HG03442 (cell line): ENCODE data around the gene MT1G.
"Not testable (repeated sequence)": the region's sequence is repeated elsewhere in the genome, so short reads cannot be mapped to it uniquely, and the experiment has no call there.

Experiments used
- ATAC-seq: cut with Tn5 transposase; IDR thresholded peaks from one replicate; pipeline ENCODE4 v1.9.1; 2021; ENCODE audit warnings: mild to moderate bottlenecking, moderate library complexity; ENCODE audit not compliant: unreplicated experiment

The MT1G gene

DNA sequence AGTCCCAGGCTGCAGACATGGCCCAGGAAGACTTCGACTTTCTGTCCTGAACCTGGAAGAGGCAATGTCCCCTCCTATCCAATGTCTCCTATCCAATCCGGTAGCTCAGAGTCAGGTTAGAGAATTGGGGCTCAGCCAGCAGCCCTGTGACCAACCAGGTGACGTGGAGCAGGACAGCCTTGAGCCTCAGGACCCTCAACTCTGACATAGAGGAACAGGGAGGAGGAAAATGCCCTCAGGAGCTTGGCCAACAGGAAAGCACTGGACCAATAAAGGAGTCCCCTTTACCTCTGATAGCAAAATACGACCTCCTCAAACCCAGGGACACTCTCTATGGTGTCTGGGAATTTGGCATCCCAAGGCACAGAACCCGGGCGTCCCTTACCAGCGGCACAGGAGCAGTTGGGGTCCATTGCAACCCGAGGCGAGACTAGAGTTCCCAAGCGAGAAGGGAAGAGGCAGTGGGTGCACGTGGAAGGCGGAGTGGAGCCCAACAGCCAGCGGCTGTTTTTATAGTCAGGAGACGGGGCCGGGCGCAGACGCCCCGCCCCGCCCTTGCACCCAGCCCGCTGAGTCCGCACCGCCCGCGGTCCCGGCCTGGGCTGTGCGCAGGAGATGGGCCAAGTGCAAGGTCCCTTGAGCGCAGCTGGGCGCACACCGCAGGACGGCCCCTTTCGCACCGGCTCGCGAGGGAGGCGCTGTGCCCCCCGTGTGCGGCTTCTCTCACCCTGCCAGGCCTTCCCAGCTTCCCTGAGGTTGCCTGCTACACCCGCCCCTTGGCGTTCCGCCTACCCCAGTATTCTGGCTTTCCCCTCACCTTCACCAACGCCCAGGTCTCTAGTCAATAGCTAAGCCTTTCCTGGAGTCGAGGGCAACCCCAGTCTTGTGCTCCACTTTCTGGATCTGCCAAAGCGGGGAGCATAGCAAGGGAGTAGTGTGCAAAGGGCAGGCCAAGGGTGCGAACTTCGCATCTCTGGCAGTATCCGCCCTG, at the start of gene MT1G:
Gene MT1G, minus strand, starts transcription at position 485 of the 991 bp plus-strand sequence. Its CDS starts 72 bp downstream, at position 413.
- no peak for ATAC-seq

DNA sequence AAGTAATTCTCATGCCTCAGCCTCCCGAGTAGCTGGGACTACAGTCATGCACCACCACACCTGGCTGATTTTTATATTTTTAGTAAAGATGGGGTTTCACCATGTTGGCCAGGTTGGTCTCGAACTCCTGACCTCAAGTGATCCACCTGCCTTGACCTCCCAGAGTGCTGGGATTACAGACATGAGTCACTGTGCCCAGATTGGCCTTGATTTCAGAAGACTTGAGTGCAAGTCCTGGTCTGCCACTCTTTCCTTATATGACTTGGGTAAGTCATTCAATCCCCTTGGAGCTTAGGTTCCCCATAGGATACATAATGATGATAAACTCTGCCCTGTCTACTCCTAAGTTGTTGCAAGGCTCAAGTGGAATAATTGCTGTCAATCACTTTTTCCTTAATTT, 49.7 kb upstream of the MT1G start:
- ATAC-seq: not testable (repeated sequence)

DNA sequence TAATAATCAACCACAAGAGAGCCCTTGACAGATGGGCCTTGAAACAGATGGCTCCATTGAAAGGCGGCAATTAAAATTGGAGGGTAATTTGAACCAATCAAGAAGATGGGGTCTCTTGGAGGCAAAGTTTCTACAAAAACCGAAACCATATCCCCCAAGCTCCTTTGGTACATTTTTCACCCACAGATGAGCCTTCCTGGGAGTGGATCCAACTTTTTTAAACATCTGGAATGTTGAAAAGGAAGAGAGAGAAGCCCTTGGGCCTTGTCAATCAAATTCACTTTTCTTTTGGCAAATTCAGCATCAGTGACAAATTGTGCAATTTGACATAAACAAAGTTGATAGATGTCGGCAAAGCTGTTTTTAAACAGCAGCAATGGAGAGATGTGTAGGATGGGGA, 48.9 kb upstream of the MT1G start:
- no peak for ATAC-seq

DNA sequence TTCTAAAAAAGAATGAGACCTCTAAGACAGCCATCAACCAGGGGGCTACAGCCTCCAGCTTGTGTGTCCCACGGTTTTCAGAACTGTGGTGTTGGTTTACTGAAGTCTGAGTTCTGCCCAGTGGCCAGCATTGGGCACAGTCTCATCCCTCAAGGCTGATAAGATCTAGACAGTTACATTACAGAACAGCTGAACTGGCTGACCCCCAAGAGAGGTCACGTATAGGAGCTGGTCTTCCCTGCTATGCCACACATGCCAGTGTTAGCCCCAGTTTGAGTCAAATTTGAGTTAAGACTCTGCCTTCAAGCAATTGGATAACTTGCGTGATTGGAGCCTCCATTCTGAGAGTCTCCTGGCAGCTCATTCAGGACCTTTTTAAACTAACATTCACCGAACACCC, 47.3 kb upstream of the MT1G start:
- ATAC-seq: no peak

DNA sequence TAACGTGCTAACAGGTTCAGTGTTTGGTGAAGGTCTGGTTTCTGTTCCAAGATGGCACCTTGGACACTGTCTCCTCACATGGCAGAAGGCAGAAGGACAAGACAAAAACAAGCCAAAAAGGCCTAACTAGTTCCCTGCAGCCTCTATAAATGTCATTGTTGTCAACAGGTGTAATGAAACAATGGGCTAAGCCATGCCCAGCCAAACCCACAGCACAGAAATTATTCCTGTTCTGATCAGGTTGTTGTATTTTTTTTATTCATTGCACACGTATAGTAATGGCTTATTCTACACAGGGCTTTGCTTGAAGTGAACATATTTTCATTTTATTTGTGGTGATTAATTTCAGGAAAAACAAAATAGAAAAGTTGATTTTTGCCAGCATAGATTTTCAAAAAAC, 45.9 kb upstream of the MT1G start:
- no peak for ATAC-seq

DNA sequence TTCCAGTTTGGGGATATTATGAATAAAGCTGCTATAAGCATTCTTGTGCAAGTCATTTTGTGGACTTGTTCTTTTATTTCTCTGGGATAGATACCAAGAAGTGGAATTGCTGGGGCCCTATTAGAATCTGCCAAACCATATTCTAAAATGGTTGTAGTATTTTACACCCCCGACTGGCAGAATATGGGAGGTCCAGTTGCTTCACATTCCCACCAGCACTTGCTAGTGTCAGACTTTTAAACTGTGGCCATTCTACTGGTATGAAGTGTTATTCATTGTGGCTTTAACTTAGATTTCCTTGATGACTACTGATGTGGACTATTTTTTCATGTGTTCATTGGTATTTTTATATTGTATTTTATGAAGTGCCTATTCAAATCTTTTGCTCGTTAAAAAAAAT, 44.0 kb upstream of the MT1G start:
- ATAC-seq: no peak

DNA sequence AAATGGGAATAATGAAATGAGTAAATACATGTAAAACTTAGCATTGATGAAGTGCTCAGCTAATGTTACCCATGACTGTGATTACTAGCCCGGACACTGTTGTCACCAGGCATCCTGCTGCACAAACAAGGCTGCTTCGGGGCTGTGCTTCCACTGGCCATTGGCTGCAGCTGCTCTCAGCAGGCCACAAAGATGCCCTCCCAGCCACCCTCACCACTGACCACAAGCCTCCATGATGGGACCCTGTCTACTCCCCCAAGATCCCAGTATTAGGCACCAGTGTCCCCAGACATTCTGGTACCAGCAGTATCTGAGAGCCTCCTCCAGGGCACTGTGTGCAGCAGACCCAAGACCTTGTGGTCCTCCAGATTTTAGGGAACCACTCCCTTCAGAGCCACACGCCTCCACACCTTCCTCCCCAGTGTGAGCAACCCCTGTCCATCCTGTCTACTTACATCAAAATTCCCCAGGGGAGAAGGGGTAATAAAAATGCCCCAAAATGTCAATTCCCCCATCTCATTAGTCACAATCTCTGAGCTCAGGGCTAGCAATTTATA, 42.4 kb upstream of the MT1G start:
- no peak for ATAC-seq

DNA sequence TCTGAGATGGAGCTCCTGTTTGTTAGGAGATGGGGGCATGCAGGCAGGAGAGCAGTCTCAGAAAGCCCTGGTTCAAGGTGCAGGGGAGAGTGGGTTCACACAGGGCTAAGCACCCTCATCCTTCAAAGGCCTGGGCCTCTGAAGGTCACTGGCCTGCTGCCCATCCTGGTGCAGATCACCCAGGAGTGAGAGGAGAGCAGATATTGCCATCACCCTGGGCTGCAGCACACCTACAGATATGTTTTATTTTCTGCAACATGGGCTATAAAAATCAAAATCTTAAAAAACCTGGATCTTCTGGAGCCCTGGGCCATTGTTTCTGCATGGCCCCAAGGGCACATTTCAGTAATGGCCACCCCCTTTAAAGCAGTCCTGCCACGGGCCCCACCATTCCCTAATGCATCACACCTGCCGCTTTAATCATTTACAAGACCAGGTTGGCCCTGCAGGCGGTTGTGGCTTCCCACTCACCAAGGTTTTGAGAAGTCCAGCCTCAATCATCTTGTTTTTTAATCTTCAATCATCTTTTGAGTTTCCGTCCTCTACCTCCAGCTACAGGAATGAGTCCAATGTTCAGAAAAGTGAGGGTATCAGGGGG, 41.7 kb upstream of the MT1G start:
- ATAC-seq: no peak

DNA sequence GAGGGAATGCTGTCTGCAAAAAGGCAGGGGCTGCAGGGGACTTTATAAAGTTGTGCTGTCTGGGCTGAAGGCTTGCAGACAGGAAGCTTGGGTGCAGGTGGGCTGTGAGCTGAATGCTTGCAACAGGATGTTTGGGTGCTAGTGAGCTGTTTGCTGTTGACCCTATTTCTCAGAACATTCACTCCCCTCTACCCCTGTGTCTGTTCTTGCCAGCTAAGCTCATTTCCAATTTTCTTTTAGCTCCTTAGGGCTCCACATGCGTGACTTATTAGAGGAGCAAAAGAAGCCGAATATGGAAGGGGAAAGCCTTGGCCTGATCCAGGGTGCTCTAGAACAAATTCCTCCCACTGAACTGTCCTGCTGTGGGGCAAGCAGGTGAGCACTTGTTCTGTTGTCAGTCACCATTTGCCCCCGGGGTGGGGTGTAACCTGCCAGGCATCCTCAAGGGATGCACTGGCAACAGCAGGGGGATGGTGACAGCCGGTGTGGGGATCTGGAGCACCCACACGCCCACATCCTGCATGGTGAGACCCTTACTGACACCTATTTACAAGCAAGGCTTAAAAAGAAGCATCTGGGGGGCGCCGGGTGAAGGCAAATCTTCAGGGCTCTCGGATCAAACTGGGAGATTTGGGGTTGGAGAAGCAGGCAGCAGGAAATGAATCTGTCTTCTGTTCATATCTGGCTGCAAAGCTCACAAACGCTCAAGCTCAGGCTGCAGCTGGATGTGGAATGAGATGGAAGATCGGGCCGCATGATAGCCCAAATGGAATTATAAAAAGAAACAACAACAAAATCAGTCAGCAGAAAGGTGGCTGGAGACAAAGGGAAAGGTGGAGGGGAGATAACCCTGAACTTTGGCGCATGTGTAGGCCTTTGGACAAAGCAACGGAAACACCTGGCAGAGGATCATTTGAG, 40.9 kb upstream of the MT1G start:
- no peak for ATAC-seq

DNA sequence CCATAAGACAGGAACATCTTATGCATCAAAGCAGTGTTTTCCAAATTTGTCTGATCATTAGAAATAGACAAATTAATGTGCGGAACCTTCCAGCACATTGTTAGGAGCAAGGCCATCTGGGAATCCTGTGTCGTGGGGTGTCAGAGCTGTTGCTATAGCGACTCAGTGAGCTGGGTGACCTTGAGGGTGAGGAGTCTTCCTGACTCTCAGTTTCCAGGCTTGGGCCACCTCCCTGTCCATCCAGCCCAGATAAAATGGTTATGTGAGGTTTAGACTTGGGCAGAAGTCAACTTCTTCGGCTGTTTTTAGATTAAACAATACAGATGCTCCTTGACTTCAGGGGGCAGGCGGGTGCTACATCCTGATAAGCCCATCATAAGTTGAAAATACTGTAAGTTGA, 35.0 kb upstream of the MT1G start:
- no peak for ATAC-seq

DNA sequence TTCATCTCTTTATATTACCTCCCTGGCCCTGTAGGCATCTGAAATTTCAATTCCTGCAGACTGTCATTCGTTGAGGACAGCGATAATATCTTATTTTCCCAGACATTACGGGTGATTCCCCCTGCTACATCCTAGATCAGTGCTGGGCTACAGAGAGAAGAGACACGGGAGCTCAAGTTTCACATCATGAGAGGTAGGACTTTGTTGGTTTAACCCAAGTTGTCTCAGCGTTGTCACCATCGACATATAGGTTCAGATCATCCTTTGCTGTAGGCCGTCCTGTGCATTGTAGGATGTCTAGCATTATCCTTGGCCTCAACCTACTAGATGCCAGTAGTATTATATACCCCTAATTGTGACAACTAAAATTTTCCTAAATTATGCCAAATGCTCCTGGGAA, 33.7 kb upstream of the MT1G start:
- no peak for ATAC-seq

DNA sequence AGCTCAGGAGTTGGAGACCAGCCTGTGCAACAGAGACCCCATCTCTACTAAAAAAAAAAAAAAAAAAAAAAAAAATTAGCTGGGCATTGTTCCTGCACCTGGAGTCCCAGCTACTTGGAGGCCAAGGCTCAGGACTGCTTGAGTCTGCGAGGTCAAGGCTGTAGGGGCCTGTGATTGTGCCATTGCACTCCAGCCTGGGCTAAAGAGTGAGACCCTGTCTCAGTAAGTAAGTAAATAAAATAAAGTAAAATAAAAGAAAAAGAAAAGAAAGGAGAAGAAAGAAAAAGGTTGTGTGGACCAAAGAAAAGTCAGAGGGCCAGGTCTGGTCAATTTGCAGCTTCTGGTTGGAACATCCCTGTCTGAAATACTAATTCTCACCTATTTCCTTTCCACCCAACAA, 32.8 kb upstream of the MT1G start:
- ATAC-seq: no peak

DNA sequence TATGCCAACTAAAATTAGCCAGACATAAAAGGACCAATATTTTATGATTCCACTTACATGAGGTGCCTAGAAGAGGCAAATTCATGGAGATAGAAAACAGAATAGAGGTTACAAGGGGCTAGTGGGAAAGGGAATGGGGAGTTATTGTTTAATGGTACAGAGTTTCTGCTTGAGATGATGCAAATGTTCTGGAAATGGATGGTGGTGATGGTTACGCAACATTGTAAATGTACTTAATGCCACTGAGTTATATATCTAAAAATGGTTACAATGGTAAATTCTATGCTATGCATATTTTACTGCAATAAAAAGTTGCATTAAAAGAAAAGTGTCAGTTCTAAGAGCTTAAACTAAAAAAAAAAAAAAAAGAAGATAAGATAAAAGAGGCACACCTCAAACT, 32.3 kb upstream of the MT1G start:
- ATAC-seq: no peak

DNA sequence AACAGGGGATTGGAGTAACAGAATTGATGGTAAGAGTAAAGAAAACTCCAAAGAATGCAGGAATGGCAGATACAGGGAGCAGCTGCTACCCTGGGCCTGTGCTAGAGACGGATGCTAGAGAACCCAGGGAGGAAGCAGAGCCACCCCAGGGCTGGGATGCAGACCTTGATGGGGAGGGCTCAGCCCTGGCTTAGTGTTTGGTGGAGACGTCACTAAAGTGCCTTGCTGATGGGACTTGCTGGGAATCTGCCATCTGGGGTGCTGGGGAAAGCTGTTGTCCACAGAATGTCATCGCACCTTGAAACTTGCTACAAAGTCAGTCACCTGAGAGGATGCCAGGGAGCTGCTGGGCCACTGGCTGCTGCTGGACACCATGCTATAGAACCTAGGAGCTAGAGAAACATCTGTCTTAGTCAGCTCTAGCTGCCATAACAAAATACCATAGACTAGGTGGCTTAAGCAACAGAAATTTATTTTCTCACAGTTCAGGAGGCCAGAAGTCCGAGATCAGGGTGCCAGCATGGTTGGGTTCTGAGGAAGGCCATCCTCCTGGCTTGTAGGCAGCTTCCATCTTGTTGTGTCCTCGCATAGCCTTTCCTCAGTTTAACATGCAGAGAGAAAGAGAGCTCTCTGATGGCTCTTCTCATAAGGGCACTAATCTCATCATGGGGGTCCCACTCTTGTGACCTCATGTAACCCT, 29.7 kb upstream of the MT1G start:
- no peak for ATAC-seq

DNA sequence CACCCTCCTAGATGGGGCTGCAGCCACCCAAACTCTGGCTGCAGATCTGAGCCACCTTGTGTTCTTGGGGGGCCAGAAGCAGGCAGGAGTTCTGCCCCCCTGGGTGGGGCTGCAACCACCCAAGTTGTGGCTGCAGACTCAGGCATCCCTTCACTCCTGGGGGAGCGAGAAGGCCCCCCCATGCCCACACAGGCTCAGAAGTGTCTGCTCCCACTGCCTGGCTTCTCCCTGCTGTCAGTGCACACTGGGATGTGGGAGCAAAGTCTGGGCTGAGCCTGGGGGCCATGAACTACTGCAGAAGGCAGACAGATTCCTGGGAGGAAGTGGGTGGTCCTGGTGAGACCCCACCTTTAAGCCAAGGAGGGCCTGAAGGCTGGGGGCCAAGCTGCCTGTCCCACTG, 27.4 kb upstream of the MT1G start:
- no peak for ATAC-seq

DNA sequence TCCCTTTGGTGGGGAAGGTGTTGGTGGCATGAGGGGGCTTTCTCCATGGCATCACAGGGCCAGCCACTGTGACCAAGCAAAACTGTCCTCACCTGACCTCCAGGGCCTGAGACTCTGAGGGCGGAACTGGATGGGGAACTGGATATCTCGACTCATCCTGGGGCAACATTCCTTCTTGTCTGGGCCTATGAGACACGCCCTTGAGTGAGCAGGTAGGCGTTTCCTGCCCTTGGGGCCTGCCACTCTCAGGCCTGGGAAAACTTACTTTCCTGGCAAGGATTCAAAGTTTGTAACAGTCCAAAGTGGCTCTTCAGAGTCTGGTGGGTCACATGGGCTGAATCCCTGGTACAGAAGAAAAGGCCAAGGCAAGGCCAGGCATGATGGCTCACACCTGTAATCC, 24.0 kb upstream of the MT1G start:
- no peak for ATAC-seq

DNA sequence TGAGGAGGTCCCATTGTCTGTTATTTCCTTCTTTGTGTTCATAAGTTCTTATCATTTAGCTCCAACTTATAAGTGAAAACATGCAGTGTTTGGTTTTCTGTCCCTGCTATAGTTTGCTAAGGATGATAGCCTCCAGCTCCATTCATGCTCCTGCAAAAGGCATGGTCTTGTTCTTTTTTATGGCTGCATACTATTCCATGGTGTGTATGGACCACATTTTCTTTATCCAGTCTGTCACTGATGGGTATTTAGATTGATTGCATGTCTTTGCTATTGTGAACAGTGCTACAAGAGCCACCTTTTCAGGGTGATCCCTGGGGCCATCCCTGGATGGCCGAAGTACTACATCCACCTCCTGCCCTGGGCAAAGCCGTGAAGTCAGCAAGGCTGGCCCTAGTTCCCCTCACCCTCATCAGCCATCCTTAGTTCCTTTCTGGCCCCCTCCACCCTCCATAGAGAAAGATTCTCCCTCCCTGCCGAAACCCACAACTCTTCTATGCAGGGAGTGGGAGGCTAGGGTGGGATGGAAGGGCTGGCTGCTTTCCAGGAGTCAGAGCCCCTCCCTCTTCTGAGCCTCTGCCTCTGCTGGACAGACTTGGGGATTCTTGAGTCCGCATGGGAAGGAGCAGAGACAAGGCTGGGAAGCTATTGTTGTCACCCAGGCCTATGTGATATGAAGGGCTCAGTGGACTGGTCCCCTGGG, 22.7 kb upstream of the MT1G start:
- ATAC-seq: no peak

DNA sequence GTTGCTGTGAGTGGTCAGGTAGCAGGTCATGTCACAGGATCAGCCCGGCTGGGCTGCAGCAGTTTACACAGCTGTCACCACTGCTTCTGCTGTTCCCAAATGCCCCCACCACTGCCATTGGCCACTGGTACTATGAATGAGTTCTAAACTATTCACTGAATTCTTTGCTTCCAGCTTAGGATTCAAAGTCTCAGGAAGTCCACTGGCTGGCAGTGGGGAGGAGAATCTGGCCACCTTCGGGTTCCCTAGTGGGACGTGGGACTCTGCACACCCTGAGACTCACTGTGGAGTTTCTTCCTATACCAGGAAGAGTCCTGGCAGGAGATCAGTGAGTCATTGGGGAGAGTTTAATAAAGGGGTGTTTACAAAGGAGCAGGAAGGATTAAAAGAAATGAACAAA, 21.3 kb upstream of the MT1G start:
- ATAC-seq: no peak

DNA sequence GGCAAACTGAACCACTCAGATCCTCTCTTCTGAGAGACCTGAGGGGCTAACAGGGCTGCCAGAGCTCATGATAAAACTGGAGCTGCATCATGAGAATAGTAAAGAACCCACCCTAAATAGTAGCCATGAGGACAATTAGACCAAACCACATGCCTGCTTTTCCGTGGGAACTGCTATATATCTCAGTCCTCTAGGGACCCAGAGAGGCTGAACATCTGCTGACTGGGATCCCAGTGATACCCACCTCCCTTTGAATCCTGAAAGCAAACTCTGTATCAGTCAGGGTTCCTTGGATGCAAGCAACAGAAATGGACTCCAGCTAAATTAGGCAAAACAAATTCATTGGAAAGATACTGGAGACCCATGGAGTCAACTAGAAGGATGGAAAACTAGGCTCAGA, 20.9 kb upstream of the MT1G start:
- no peak for ATAC-seq

DNA sequence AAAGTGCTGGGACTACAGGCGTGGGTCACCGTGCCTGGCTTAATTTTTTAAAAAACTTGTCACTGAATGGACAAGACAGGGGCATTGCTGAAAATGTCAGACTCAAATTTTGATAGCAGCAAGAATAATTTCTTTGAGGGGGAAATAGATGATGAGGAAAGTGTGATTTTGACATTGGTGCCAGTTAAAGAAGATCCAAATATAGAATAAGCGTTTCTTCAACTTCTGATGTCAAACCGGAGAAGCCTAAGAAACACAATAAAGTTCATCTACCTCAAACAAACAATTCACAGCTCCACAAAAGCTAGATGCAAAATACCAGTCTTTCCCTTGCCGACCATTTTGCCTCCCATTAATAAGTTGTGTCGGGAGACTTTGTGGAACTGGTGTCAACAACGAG, 18.9 kb upstream of the MT1G start:
- ATAC-seq: no peak
